HK-2 (cell line): ENCODE measurements around the gene SST.
"Not testable (repeated sequence)": the region's sequence is repeated elsewhere in the genome, so short reads cannot be mapped to it uniquely, and the experiment has no call there.

Experiments
- DNase-seq: peaks from one replicate; pipeline ENCODE4 v3.0.0-alpha.2; 2018; ENCODE audit not compliant: unreplicated experiment

The SST gene

DNA sequence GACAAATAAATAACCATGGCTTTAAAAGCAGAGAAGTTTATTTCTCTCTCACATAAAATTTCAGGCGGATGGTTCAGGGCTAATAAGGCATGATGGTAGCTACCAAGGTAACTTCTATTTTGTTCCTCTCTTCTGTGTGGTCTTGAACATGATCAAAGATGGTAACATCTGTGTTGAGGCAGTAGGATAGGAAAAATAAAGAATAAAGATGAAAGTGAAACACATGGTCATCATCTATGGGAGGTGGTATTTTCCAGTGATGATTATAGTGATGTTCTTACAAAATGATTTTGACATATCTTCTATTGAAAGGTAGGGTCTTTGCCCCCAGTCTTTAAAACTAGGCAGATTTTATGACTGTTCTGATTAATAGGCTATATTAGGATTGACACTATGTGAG, 14.2 kb upstream of the SST start:
- no peak for DNase-seq

DNA sequence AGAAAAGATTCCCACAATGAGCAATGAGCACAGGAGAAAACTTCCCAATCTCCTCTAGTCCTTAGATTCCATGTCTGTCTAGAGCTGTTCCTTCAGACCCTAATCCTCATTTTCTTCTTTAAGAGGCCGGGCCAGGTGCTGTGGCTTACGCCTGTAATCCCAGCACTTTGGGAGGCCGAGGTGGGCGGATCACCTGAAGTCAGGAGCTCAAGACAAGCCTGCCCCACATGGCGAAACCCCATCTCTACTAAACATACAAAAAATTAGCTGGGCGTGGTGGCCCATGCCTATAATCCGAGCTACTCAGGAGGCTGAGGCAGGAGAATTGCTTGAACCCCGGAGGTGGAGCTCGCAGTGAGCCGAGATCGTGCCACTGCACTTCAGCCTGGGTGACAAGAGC, 11.6 kb upstream of the SST start:
- DNase-seq, result not testable (repeated sequence)

- peak; percentile 80 for DNase-seq
Observed at GRCh38 chr3:187679638-187680396, 9.6 kb upstream of the SST start.

GRCh38 chr3:187678726-187679268, 8.6 kb upstream of the SST start:
- DNase-seq, result peak; percentile 54

- no peak for DNase-seq
Observed at GRCh38 chr3:187677604-187678003, 7.4 kb upstream of the SST start.

DNA sequence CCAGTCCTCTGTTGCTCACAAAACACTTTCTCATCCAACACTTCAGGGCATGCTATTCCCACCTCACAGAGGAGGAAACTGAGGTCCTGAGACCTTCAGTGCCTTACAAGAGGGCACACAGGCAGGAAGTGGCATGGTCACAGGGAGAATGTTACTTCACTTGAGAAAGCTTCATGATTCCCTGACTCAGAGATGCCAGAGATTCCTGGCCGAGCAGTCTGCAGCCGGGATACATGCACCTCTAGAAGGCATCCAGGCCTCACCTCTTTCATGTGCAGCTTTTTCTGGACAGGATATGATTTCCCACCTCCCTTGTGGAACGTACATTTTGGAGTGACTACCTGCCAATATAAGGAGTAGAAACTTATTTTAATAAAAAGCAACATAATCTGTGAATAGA, 2.8 kb upstream of the SST start:
- DNase-seq, result no peak

DNA sequence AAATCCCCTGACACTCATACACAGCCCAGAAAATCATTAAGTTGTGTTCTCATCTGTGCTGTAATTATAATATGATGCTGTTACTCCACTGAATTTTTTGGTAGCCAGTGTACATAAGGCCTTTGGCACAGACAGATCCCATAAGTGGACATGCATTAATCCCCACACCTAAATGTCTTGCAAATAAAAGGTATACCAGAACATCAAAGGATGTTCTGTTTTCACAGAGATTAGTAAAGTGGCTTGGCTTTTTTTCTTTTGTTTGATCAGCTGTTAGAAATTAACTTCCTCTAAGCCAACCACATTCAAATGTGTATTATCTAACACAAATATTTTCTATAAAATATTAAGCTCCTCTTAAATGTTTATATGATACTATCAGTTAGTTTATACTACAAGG, 2.7 kb downstream of the SST start:
- no peak for DNase-seq

DNA sequence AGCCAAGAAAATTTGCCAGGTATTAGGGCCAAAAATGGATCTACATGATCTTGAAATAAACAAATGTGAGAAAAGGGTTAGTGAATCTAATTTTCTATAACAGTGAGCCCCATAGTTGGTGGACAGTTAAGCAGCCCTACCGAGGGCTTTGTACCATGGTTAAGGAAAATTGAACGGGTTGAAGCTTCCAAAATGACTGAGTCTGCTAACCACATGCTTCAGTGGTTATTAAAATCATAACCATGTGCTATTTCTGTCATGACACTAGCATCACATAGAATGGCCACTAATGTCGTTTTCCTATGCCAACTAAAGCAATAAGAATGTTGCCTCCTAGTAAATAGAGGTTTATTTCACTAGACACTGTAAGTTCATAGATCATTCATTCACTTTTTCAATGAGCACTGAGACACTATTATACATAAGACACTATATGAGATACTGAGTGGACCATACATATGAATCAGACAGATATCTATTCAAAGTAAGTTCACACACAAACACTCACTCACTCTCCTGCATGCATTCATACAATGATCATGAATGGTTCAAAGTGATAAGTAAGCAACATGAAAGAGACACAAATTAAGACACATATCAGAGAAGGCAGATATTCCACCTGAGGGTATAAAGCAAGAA, 4.3 kb downstream of the SST start:
- DNase-seq, result no peak

GRCh38 chr3:187665010-187665409, 5.2 kb downstream of the SST start:
- DNase-seq, result no peak

GRCh38 chr3:187662848-187663409, 7.3 kb downstream of the SST start:
- no peak for DNase-seq

GRCh38 chr3:187661267-187661666, 8.9 kb downstream of the SST start:
- DNase-seq, result no peak

DNA sequence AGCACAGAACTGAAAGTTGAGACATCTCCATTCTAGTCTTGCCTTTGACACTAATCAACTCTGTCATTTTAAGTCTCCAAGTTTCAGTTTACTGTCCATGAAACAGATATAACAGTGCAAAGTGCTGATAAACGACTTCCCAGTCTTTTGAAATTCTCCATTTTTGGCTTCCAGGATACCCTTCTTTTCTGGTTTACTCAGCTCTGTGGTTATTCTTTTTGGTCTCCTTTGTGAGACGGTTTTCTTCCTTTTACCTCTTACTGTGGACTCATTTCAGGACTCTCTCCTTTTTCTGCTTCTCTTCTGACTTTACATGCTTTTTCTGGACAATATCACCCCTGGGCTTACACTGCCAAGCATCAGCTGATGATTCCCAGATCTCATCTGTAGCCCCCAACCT, 18.9 kb downstream of the SST start:
- no peak for DNase-seq

GRCh38 chr3:187648177-187648576, 22.0 kb downstream of the SST start:
- no peak for DNase-seq

- no peak for DNase-seq
Observed at GRCh38 chr3:187646906-187647660, 23.1 kb downstream of the SST start.

DNA sequence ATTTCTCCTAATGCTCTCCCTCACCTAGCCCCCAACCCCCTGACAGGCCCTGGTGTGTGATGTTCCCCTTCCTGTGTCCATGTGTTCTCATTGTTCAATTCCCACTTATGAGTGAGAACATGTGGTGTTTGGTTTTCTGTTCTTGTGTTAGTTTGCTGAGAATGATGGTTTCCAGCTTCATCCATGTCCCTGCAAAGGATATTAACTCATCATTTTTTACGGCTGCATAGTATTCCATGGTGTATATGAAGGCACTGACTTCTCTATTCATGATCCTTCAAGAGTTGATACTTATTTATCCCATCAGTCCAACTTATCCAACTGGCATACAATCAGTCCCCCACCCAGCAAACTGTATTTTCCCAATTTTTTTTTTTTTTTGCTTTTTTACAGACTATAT, 24.8 kb downstream of the SST start:
- not testable (repeated sequence) for DNase-seq

DNA sequence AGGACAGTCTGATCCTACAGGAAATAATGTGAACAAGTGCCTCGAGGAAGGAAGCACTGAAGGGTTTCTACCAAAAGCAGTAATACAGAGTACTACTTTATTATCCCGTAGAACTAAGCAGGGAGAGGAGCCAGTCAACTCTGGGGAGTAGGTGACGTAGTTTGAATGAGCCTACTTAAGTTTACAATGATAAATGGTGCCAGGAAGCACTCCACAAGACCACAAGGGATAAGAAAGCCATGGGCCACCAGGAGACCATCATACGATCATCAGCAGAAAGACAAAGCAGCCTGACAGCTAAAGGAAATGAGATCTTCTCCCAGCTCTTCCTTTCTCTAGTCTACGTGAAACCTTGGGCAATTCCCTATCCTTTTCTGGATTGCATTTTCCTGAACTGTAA, 27.3 kb downstream of the SST start:
- DNase-seq, result no peak

DNA sequence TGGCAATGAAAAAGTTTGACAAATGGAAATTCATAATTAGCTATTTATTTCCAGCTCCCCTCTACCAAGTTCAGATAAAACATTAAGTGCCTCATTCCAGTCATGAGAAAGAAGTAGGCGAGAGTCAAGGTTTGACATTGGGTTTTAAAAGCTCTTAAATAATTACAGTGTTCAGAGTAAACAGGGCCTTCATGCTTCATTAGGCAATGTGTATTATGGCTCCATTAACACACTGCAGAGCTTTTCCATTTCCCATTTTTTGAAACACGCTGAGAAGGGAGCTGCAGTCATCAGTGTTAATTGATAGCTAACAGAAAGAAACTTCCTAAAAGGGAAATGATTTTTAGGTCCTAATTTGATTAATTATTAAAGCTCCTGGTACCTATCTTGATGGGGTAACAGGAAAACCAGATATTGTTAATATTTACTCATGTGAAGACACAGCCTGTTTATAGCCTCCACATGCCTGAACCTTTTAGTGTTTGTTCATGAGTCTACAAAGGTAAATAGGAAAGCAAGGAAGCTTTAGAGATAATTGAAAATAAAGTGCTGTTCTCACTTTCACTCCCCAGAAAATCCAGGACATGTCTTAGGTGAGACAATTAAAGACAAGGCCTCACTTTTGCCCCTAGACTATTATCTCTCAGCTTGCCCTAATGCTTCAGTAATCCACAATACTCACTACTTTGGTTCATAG, 28.7 kb downstream of the SST start:
- DNase-seq, result no peak

GRCh38 chr3:187640569-187641059, 29.6 kb downstream of the SST start:
- DNase-seq, result no peak

DNA sequence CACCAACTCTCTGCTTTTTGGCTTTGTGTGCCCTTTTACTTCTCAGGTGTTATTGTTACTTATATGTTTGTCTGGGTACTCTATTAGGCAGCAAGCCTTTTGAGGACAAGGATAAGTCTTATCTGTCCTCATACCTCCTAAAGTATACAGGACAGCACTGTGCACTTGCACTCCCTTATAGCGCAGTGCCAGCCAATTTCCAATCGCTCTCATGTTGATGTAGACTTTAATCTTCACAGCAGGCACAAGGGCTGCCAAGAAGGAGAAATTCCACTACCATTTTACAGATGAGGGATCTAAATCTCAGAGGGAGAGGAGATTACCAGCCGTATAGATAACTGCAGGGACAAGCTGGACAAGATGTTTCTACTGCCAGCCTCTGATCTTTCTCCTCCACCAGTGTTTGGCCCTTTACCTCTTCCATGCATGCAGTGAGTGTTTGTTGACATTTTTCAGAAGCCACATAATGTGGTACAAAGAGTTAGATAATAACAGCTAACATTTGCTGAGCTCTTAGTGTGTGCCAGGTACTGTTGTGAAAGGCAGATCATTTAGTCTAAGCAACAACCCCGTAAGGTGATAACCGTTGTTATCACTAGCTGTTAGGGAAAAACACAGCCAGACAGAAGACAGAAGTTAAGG, 30.1 kb downstream of the SST start:
- DNase-seq, result no peak

DNA sequence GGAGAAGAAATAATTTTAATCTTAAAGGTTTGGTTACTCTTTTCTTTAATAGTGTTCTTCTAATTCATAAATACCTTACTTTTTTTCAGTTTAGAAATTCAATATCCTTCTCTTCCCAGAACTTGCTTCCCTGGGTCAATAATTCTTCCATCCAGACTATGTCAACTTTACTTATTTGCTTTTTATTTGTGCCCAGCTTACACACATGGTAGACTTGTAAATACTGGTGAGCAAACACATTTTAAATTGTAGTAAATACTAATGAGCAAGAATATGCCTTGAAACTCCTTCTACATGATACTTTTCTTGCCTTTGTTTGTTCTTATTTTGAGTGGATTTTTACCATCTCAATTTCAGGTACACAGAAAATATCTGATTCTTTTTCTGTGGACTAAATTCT, 33.7 kb downstream of the SST start:
- DNase-seq, result no peak

GRCh38 chr3:187630404-187630803, 39.8 kb downstream of the SST start:
- DNase-seq, result no peak
